HCT116 (cell line): Measurements from ENCODE around the gene SLCO1A2. TPM values are rescaled to one million over a fixed set of nuclear protein-coding genes. Genes with fewer than 3 reads are reported as not detected.

Experiments
- ATAC-seq: fragments of 200-7000 bp; cut with Tn5 transposase; 2 replicates; pipeline ENCODE4 v1.9.1; 2020; ENCODE audit warnings: mild to moderate bottlenecking, moderate library complexity
- BruUV-seq: library from RNA; stranded (reverse); fragments of 400-500 nt; replicated peaks from 2 replicates; lab custom pipeline; 2021; lab: Mats Ljungman, UMichigan
- CTCF ChIA-PET: fragments of 300-600 bp; sonication (Branson Sonifier 250); formaldehyde crosslinking; loops from one replicate; lab custom pipeline; 2021; ENCODE audit warnings: antibody characterized with exemption; lab: Charles Lee
- POLR2A ChIA-PET: fragments of 300-600, 350-600 bp; sonication (Branson Sonifier 250); formaldehyde crosslinking; loops from one replicate; lab custom pipeline; 2021; ENCODE audit warnings: antibody characterized with exemption; lab: Charles Lee
- RAD21 ChIA-PET, 2 experiments: fragments of 300-600 bp; sonication (Branson Sonifier 250); formaldehyde crosslinking; loops; one replicate each; lab custom pipeline; 2023; ENCODE audit warnings: low total read pairs in 2 of 2; ENCODE audit not compliant: uncharacterized antibody in 2 of 2, unreplicated experiment in 2 of 2, low non-redundant PET in 1 of 2; lab: Charles Lee
- DNase-seq: peaks from one replicate; pipeline ENCODE4 v3.0.0-alpha.2; 2010; ENCODE audit warnings: low read depth, low spot score
- H2AFZ ChIP-seq: fragments of 200-600 bp; shearing (Covaris generic), sonication (generic); 2 replicates; pipeline ENCODE4 v1.6.1; 2017; ENCODE audit warnings: low read depth, mixed run types, mixed read lengths, antibody characterized with exemption, low read length; ENCODE audit not compliant: poor library complexity, severe bottlenecking
- H3K27ac ChIP-seq: 2 replicates; pipeline ENCODE4 v1.5.1; 2012; ENCODE audit warnings: low read depth, low read length
- H3K27me3 ChIP-seq: fragments of 200-600 bp; sonication (generic); 2 replicates; pipeline ENCODE4 v1.6.1; 2016; ENCODE audit warnings: mixed run types, low read length, mixed read lengths; ENCODE audit not compliant: insufficient read depth
- H3K36me3 ChIP-seq, 2 experiments: fragments of 200-500 bp in 1 of 2; fragments of 200-600 bp in 1 of 2; sonication (Bioruptor generic) in 1 of 2; sonication (generic) in 1 of 2; 2 replicates each; pipeline versions ENCODE4 v1.5.1 to v1.6.1; 2014 to 2016; ENCODE audit warnings: low read length in 2 of 2, inconsistent platforms in 1 of 2, mixed read lengths in 1 of 2, mixed run types in 1 of 2; ENCODE audit not compliant: insufficient read depth in 2 of 2, control insufficient read depth in 1 of 2
- H3K4me1 ChIP-seq, 2 experiments: fragments of 200-600 bp in 1 of 2; sonication (generic) in 1 of 2; 2 replicates each; pipeline versions ENCODE4 v1.5.1 to v1.6.1; 2012 to 2017; ENCODE audit warnings: low read length in 2 of 2, inconsistent platforms in 1 of 2, mild to moderate bottlenecking in 1 of 2, mixed read lengths in 1 of 2, mixed run types in 1 of 2, moderate library complexity in 1 of 2; ENCODE audit not compliant: insufficient read depth in 2 of 2, control insufficient read depth in 1 of 2
- H3K4me2 ChIP-seq: fragments of 200-600 bp; sonication (generic); 2 replicates; pipeline ENCODE4 v1.6.1; 2017; ENCODE audit warnings: mixed run types, low read length, mixed read lengths
- H3K4me3 ChIP-seq, 2 experiments: fragments of 200-600 bp in 1 of 2; sonication (generic) in 1 of 2; replicated peaks in 1 of 2; 2 replicates each; pipeline ENCODE4 v1.5.1; 2011 to 2016; ENCODE audit warnings: low read length in 2 of 2, control low read depth in 1 of 2, low read depth in 1 of 2, mild to moderate bottlenecking in 1 of 2, mixed read lengths in 1 of 2, mixed run types in 1 of 2
- H3K79me2 ChIP-seq: fragments of 200-600 bp; sonication (generic); 2 replicates; pipeline ENCODE4 v1.6.1; 2017; ENCODE audit warnings: mild to moderate bottlenecking, mixed run types, low read length, moderate library complexity, mixed read lengths; ENCODE audit not compliant: insufficient read depth
- H3K9ac ChIP-seq: fragments of 200-600 bp; sonication (generic); 2 replicates; pipeline ENCODE4 v1.6.1; 2016; ENCODE audit warnings: low read length, mixed read lengths
- H3K9me2 ChIP-seq: fragments of 200-600 bp; sonication (generic), shearing (Covaris generic); 2 replicates; pipeline ENCODE4 v1.6.1; 2017; ENCODE audit warnings: mixed run types, mild to moderate bottlenecking, moderate library complexity; ENCODE audit not compliant: insufficient read depth
- H3K9me3 ChIP-seq, 2 experiments: fragments of 200-500 bp in 1 of 2; fragments of 200-600 bp in 1 of 2; sonication (Bioruptor generic) in 1 of 2; sonication (generic) in 1 of 2; 2 replicates each; pipeline ENCODE4 v1.6.1; 2014 to 2017; ENCODE audit warnings: low read length in 2 of 2, mixed read lengths in 2 of 2, inconsistent platforms in 1 of 2, low read depth in 1 of 2, mild to moderate bottlenecking in 1 of 2, mixed run types in 1 of 2, moderate library complexity in 1 of 2; ENCODE audit not compliant: control insufficient read depth in 1 of 2, insufficient read depth in 1 of 2
- H4K20me1 ChIP-seq: fragments of 200-600 bp; sonication (generic), shearing (Covaris generic); 2 replicates; pipeline ENCODE4 v1.6.1; 2017; ENCODE audit warnings: mixed run types, mild to moderate bottlenecking, moderate library complexity; ENCODE audit not compliant: insufficient read depth
- CBX3 ChIP-seq: IDR thresholded peaks from 2 replicates; pipeline ENCODE4 v1.6.1; 2012; ENCODE audit warnings: low read depth
- CEBPB ChIP-seq: IDR thresholded peaks from 2 replicates; pipeline ENCODE4 v1.6.1; 2012; ENCODE audit warnings: low read depth
- EGR1 ChIP-seq: IDR thresholded peaks from 2 replicates; pipeline ENCODE4 v1.6.1; 2012; ENCODE audit warnings: low read depth
- EZH2 ChIP-seq: fragments of 200-600 bp; sonication (generic); IDR thresholded peaks from 2 replicates; pipeline ENCODE4 v1.6.1; 2017; ENCODE audit warnings: antibody characterized with exemption, mixed run types
- EZH2phosphoT487 ChIP-seq: fragments of 200-600 bp; IDR thresholded peaks from 2 replicates; pipeline ENCODE4 v1.6.1; 2018; ENCODE audit warnings: antibody characterized with exemption, borderline replicate concordance
- FOSL1 ChIP-seq: IDR thresholded peaks from 2 replicates; pipeline ENCODE4 v1.6.1; 2012; ENCODE audit warnings: low read depth
- RAD21 ChIP-seq: IDR thresholded peaks from 2 replicates; pipeline ENCODE4 v1.6.1; 2012; ENCODE audit warnings: low read depth, mild to moderate bottlenecking
- SIN3A ChIP-seq: IDR thresholded peaks from 2 replicates; pipeline ENCODE4 v1.6.1; 2012; ENCODE audit warnings: low read depth
- SRF ChIP-seq: IDR thresholded peaks from 2 replicates; pipeline ENCODE4 v1.6.1; 2012; ENCODE audit warnings: low read depth
- TCF7L2 ChIP-seq: IDR thresholded peaks from 2 replicates; pipeline ENCODE4 v1.7.0; 2011; ENCODE audit warnings: borderline replicate concordance, inconsistent platforms; ENCODE audit not compliant: insufficient read depth, insufficient read length; ENCODE audit errors: extremely low read depth
- YY1 ChIP-seq: IDR thresholded peaks from 2 replicates; pipeline ENCODE4 v1.6.1; 2011; ENCODE audit warnings: low read length, low read depth, moderate library complexity, mild to moderate bottlenecking; ENCODE audit not compliant: insufficient replicate concordance; ENCODE audit errors: extremely low read depth
- ZNF274 ChIP-seq: fragments of 200-500 bp; sonication (Bioruptor generic); IDR thresholded peaks from 2 replicates; pipeline ENCODE4 v1.6.1; 2014; ENCODE audit warnings: mild to moderate bottlenecking, low read depth, low read length, inconsistent platforms
- intact Hi-C: fragments of 100-400 bp; cut with micrococcal nuclease; formaldehyde crosslinking; loops from 2 replicates; pipeline ENCODE4 v1.10.0; 2022
- total RNA-seq: library from RNA; stranded (reverse); gene quantifications from one replicate; pipeline ENCODE4 v1.2.1, GENCODE V29; 2021; ENCODE audit not compliant: unreplicated experiment
- TF ChIP-seq, protein P1 (sequence below): IDR thresholded peaks from 2 replicates; pipeline ENCODE4 v1.6.1; 2012
- TF ChIP-seq, protein P2 (sequence below), 3 experiments: fragments of 200-600 bp in 1 of 3; sonication (generic) in 1 of 3; IDR thresholded peaks in 2 of 3; conservative IDR thresholded peaks in 1 of 3; 2 replicates each; pipeline ENCODE4 v1.5.1; 2012 to 2017; ENCODE audit warnings: low read depth in 2 of 3, low read length in 2 of 3, antibody characterized with exemption in 1 of 3, borderline replicate concordance in 1 of 3, control low read depth in 1 of 3, mild to moderate bottlenecking in 1 of 3, mixed read lengths in 1 of 3, mixed run types in 1 of 3, moderate library complexity in 1 of 3; ENCODE audit not compliant: insufficient read depth in 1 of 3
- TF ChIP-seq, protein P3 (sequence below): IDR thresholded peaks from 2 replicates; pipeline ENCODE4 v1.6.1; 2012; ENCODE audit warnings: low read depth

Gene SLCO1A2
- total RNA-seq, 1 experiment from 2014 or later = 0.49 TPM

DNA sequence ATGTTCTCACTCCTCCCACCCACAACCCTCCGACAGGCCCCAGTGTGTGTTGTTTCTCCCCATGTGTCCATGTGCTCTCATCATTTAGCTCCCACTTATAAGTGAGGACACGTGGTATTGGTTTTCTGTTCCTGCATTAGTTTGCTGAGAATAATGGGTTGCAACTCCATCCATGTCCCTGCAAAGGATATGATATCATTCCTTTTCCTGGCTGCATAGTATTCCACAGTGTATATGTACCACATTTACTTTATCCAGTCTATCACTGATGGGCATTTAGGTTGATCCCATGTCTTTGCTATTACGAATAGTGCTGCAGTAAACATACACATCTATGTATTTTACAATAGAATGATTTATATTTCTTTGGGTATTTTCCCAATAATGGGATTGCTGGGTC is 77.5 kb downstream of the SLCO1A2 start:
- POLR2A ChIA-PET = no interaction called here
- ATAC-seq = no peak
- H3K36me3 ChIP-seq = no peaks in the 10 kb centered on the region

More for the DNA sequence above, 77.5 kb downstream of the SLCO1A2 start:
- ChIA-PET RAD21 (no interaction called here), CTCF (no interaction called here)
- H4K20me1 ChIP-seq = no peaks in the 10 kb centered on the region
- no peaks in the 10 kb centered on the region for H3K27me3 ChIP-seq
- H3K79me2 ChIP-seq = no peaks in the 10 kb centered on the region
- H3K4me2 ChIP-seq = no peak overlapping the region
- intact Hi-C loops = no loop called here
- H3K27ac ChIP-seq = no peak overlapping the region
- H3K4me1 ChIP-seq = no peaks in the 10 kb centered on the region
- no peaks in the 10 kb centered on the region for H3K9me2 ChIP-seq
- DNase-seq = no peak
- no peaks in the 10 kb centered on the region for H3K9me3 ChIP-seq
- H3K9ac ChIP-seq = no peak overlapping the region
- H3K4me3 ChIP-seq = no peak overlapping the region
- TF ChIP-seq EZH2 (no peak), RAD21 (no peak), EGR1 (no peak), FOSL1 (no peak), CBX3 (no peak), YY1 (no peak), CEBPB (no peak), ZNF274 (no peak), EZH2phosphoT487 (no peak), SRF (no peak), SIN3A (no peak), TCF7L2 (no peak)
- TF ChIP-seq, protein P1, sequence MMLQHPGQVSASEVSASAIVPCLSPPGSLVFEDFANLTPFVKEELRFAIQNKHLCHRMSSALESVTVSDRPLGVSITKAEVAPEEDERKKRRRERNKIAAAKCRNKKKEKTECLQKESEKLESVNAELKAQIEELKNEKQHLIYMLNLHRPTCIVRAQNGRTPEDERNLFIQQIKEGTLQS = no peak
- TF ChIP-seq, protein P2, sequence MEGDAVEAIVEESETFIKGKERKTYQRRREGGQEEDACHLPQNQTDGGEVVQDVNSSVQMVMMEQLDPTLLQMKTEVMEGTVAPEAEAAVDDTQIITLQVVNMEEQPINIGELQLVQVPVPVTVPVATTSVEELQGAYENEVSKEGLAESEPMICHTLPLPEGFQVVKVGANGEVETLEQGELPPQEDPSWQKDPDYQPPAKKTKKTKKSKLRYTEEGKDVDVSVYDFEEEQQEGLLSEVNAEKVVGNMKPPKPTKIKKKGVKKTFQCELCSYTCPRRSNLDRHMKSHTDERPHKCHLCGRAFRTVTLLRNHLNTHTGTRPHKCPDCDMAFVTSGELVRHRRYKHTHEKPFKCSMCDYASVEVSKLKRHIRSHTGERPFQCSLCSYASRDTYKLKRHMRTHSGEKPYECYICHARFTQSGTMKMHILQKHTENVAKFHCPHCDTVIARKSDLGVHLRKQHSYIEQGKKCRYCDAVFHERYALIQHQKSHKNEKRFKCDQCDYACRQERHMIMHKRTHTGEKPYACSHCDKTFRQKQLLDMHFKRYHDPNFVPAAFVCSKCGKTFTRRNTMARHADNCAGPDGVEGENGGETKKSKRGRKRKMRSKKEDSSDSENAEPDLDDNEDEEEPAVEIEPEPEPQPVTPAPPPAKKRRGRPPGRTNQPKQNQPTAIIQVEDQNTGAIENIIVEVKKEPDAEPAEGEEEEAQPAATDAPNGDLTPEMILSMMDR (IDR thresholded peaks at IDR 0.05 in 2 of 3, conservative IDR thresholded peaks at IDR 0.05 in 1 of 3; ENCODE audit: borderline replicate concordance in 1 of 3, insufficient read depth in 1 of 3, low read depth in 2 of 3, low read length in 2 of 3) = no peak
- TF ChIP-seq, protein P3, sequence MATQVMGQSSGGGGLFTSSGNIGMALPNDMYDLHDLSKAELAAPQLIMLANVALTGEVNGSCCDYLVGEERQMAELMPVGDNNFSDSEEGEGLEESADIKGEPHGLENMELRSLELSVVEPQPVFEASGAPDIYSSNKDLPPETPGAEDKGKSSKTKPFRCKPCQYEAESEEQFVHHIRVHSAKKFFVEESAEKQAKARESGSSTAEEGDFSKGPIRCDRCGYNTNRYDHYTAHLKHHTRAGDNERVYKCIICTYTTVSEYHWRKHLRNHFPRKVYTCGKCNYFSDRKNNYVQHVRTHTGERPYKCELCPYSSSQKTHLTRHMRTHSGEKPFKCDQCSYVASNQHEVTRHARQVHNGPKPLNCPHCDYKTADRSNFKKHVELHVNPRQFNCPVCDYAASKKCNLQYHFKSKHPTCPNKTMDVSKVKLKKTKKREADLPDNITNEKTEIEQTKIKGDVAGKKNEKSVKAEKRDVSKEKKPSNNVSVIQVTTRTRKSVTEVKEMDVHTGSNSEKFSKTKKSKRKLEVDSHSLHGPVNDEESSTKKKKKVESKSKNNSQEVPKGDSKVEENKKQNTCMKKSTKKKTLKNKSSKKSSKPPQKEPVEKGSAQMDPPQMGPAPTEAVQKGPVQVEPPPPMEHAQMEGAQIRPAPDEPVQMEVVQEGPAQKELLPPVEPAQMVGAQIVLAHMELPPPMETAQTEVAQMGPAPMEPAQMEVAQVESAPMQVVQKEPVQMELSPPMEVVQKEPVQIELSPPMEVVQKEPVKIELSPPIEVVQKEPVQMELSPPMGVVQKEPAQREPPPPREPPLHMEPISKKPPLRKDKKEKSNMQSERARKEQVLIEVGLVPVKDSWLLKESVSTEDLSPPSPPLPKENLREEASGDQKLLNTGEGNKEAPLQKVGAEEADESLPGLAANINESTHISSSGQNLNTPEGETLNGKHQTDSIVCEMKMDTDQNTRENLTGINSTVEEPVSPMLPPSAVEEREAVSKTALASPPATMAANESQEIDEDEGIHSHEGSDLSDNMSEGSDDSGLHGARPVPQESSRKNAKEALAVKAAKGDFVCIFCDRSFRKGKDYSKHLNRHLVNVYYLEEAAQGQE = no peak
- no peak overlapping the region for H2AFZ ChIP-seq
- no TSS peak for BruUV-seq
